GM23338 (cell line): Measurements from ENCODE around the gene ERVV-1.
A peak's percentile ranks its signal among the peaks of the same experiment; 100 is the strongest.

ENCODE experiments used
- CTCF ChIP-seq, 2 experiments: fragments of 200-600 bp in 1 of 2; sonication (generic) in 1 of 2; conservative IDR thresholded peaks; 2 replicates each; pipeline versions ENCODE4 v1.5.1 to v1.6.1; 2016 to 2017; ENCODE audit warnings: antibody characterized with exemption in 2 of 2, low read depth in 2 of 2, mild to moderate bottlenecking in 2 of 2, moderate library complexity in 1 of 2
- EZH2 ChIP-seq: fragments of 200-600 bp; sonication (generic); IDR thresholded peaks from one replicate; pipeline ENCODE4 v1.8.0; 2017; ENCODE audit warnings: antibody characterized with exemption, mild to moderate bottlenecking, low read depth; ENCODE audit not compliant: unreplicated experiment
- EZH2phosphoT487 ChIP-seq: fragments of 200-600 bp; sonication (generic); IDR thresholded peaks from one replicate; pipeline ENCODE4 v1.8.1; 2018; ENCODE audit warnings: antibody characterized with exemption; ENCODE audit not compliant: unreplicated experiment
- JUNB ChIP-seq: IDR thresholded peaks from one replicate; pipeline ENCODE4 v1.6.1; 2016; ENCODE audit warnings: antibody characterized with exemption; ENCODE audit not compliant: unreplicated experiment
- NANOG ChIP-seq: IDR thresholded peaks from 2 replicates; pipeline ENCODE4 v1.6.1; 2016; ENCODE audit warnings: antibody characterized with exemption, borderline replicate concordance
- POLR2AphosphoS5 ChIP-seq: IDR thresholded peaks from 2 replicates; pipeline ENCODE4 v1.6.1; 2016; ENCODE audit warnings: antibody characterized with exemption, low read depth
- TF ChIP-seq, protein P1 (sequence below): IDR thresholded peaks from one replicate; pipeline ENCODE4 v1.6.1; 2018; ENCODE audit warnings: antibody characterized with exemption; ENCODE audit not compliant: unreplicated experiment

DNA sequence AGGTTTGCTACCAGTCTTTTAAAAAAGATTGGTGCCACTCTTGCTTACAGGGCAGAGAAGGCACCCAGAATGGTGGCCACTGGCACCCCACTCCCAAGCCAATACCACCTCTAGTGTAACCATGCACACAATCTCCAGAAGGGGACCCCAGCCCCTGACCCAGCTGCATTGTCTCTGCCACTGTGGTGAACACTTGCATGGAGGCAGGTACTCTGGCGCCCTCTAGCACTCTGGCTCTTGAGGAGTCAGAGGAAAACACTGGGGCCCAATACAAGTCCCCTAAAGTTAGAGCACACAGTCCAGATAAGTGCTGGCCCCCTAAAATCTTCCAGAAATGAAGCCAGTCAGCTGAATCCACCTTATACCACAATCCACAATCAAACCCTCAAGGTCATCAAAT, 6.0 kb downstream of the ERVV-1 start:
- TF ChIP-seq CTCF (conservative IDR thresholded peaks at IDR 0.05; ENCODE audit: low read depth in 2 of 2) (peak; percentile 98 to 100), POLR2AphosphoS5 (no peak), JUNB (no peak), EZH2 (no peak), EZH2phosphoT487 (no peak), NANOG (no peak)
- TF ChIP-seq, protein P1, sequence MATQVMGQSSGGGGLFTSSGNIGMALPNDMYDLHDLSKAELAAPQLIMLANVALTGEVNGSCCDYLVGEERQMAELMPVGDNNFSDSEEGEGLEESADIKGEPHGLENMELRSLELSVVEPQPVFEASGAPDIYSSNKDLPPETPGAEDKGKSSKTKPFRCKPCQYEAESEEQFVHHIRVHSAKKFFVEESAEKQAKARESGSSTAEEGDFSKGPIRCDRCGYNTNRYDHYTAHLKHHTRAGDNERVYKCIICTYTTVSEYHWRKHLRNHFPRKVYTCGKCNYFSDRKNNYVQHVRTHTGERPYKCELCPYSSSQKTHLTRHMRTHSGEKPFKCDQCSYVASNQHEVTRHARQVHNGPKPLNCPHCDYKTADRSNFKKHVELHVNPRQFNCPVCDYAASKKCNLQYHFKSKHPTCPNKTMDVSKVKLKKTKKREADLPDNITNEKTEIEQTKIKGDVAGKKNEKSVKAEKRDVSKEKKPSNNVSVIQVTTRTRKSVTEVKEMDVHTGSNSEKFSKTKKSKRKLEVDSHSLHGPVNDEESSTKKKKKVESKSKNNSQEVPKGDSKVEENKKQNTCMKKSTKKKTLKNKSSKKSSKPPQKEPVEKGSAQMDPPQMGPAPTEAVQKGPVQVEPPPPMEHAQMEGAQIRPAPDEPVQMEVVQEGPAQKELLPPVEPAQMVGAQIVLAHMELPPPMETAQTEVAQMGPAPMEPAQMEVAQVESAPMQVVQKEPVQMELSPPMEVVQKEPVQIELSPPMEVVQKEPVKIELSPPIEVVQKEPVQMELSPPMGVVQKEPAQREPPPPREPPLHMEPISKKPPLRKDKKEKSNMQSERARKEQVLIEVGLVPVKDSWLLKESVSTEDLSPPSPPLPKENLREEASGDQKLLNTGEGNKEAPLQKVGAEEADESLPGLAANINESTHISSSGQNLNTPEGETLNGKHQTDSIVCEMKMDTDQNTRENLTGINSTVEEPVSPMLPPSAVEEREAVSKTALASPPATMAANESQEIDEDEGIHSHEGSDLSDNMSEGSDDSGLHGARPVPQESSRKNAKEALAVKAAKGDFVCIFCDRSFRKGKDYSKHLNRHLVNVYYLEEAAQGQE: no peak
